IPS-15b (cell line): ENCODE results near the gene KCNJ15.

ENCODE experiments used
- H3K27me3 ChIP-seq: one replicate; pipeline ENCODE4 v1.6.1; 2013; ENCODE audit warnings: low read length; ENCODE audit not compliant: control insufficient read depth, insufficient read depth
- H3K36me3 ChIP-seq: one replicate; pipeline ENCODE4 v1.6.1; 2013; ENCODE audit warnings: low read length; ENCODE audit not compliant: control insufficient read depth, insufficient read depth
- H3K4me1 ChIP-seq: one replicate; pipeline ENCODE4 v1.6.1; 2013; ENCODE audit warnings: mild to moderate bottlenecking, low read length; ENCODE audit not compliant: control insufficient read depth, insufficient read depth
- H3K4me3 ChIP-seq: one replicate; pipeline ENCODE4 v1.5.1; 2013; ENCODE audit warnings: low read depth, low read length
- H3K9ac ChIP-seq: one replicate; pipeline ENCODE4 v1.6.1; 2013; ENCODE audit warnings: low read depth, mild to moderate bottlenecking, low read length
- H3K9me3 ChIP-seq: one replicate; pipeline ENCODE4 v1.6.1; 2013; ENCODE audit warnings: mild to moderate bottlenecking, low read length; ENCODE audit not compliant: control insufficient read depth, insufficient read depth

Gene KCNJ15

GRCh38 chr21:38260426-38260825 lies 3.6 kb downstream of the KCNJ15 start:
- no peaks in the 10 kb centered on the region for H3K36me3 ChIP-seq
- no peak overlapping the region for H3K4me3 ChIP-seq
- no peaks in the 10 kb centered on the region for H3K4me1 ChIP-seq
- no peaks in the 10 kb centered on the region for H3K9me3 ChIP-seq
- H3K9ac ChIP-seq, result no peak overlapping the region
- no peaks in the 10 kb centered on the region for H3K27me3 ChIP-seq

- no peaks in the 10 kb centered on the region for H3K27me3 ChIP-seq
- no peaks in the 10 kb centered on the region for H3K36me3 ChIP-seq
- H3K9me3 ChIP-seq, result no peaks in the 10 kb centered on the region
- no peak overlapping the region for H3K9ac ChIP-seq
- no peaks in the 10 kb centered on the region for H3K4me1 ChIP-seq
- H3K4me3 ChIP-seq, result no peak overlapping the region
Observed at GRCh38 chr21:38261851-38262250, 5.1 kb downstream of the KCNJ15 start.

GRCh38 chr21:38263493-38263892 lies 6.7 kb downstream of the KCNJ15 start:
- Histone ChIP-seq H3K4me1 (no peaks in the 10 kb centered on the region), H3K36me3 (no peaks in the 10 kb centered on the region), H3K9me3 (no peaks in the 10 kb centered on the region), H3K9ac (no peak overlapping the region), H3K27me3 (no peaks in the 10 kb centered on the region), H3K4me3 (no peak overlapping the region)

- H3K4me3 ChIP-seq, result no peak overlapping the region
- H3K9ac ChIP-seq, result no peak overlapping the region
- no peaks in the 10 kb centered on the region for H3K36me3 ChIP-seq
- no peaks in the 10 kb centered on the region for H3K9me3 ChIP-seq
- peaks cover 2% of the 10 kb centered on the region for H3K4me1 ChIP-seq
- no peaks in the 10 kb centered on the region for H3K27me3 ChIP-seq
Observed at GRCh38 chr21:38264571-38264970, 7.8 kb downstream of the KCNJ15 start.

- H3K36me3 ChIP-seq, result no peaks in the 10 kb centered on the region
- no peaks in the 10 kb centered on the region for H3K27me3 ChIP-seq
- H3K9me3 ChIP-seq, result no peaks in the 10 kb centered on the region
- no peak overlapping the region for H3K4me3 ChIP-seq
- H3K4me1 ChIP-seq, result peaks cover 2% of the 10 kb centered on the region
- H3K9ac ChIP-seq, result no peak overlapping the region
Observed at GRCh38 chr21:38265166-38265565, 8.4 kb downstream of the KCNJ15 start.

GRCh38 chr21:38266732-38267131 lies 9.9 kb downstream of the KCNJ15 start:
- Histone ChIP-seq H3K27me3 (no peaks in the 10 kb centered on the region), H3K36me3 (no peaks in the 10 kb centered on the region), H3K4me1 (peaks cover 2% of the 10 kb centered on the region), H3K9me3 (no peaks in the 10 kb centered on the region), H3K9ac (no peak overlapping the region), H3K4me3 (no peak overlapping the region)

GRCh38 chr21:38267136-38267755 lies 10.5 kb downstream of the KCNJ15 start:
- Histone ChIP-seq H3K4me1 (peaks cover 2% of the 10 kb centered on the region), H3K4me3 (no peak overlapping the region), H3K9ac (no peak overlapping the region), H3K9me3 (no peaks in the 10 kb centered on the region), H3K36me3 (no peaks in the 10 kb centered on the region), H3K27me3 (no peaks in the 10 kb centered on the region)

GRCh38 chr21:38267991-38268863 lies 11.4 kb downstream of the KCNJ15 start:
- no peak overlapping the region for H3K4me3 ChIP-seq

GRCh38 chr21:38268864-38269575 lies 12.2 kb downstream of the KCNJ15 start:
- H3K36me3 ChIP-seq, result no peaks in the 10 kb centered on the region
- no peaks in the 10 kb centered on the region for H3K9me3 ChIP-seq
- peaks cover 2% of the 10 kb centered on the region for H3K4me1 ChIP-seq
- no peaks in the 10 kb centered on the region for H3K27me3 ChIP-seq
- no peak overlapping the region for H3K4me3 ChIP-seq
- no peak overlapping the region for H3K9ac ChIP-seq

More at GRCh38 chr21:38267991-38268863, 11.4 kb downstream of the KCNJ15 start:
- Histone ChIP-seq H3K27me3 (no peaks in the 10 kb centered on the region), H3K4me1 (peaks cover 2% of the 10 kb centered on the region), H3K36me3 (no peaks in the 10 kb centered on the region), H3K9me3 (no peaks in the 10 kb centered on the region), H3K9ac (no peak overlapping the region)

- peaks cover 2% of the 10 kb centered on the region for H3K4me1 ChIP-seq
- H3K9me3 ChIP-seq, result no peaks in the 10 kb centered on the region
- H3K9ac ChIP-seq, result no peak overlapping the region
- H3K4me3 ChIP-seq, result no peak overlapping the region
- H3K27me3 ChIP-seq, result no peaks in the 10 kb centered on the region
- H3K36me3 ChIP-seq, result no peaks in the 10 kb centered on the region
Observed at GRCh38 chr21:38269576-38269936, 12.8 kb downstream of the KCNJ15 start.

GRCh38 chr21:38272215-38272614 lies 15.4 kb downstream of the KCNJ15 start:
- Histone ChIP-seq H3K27me3 (no peaks in the 10 kb centered on the region), H3K4me3 (no peak overlapping the region), H3K9ac (no peak overlapping the region), H3K4me1 (peaks cover 2% of the 10 kb centered on the region), H3K9me3 (no peaks in the 10 kb centered on the region), H3K36me3 (no peaks in the 10 kb centered on the region)
